Kidney capillary endothelial cell (primary cell): ENCODE measurements around the gene NDE1.

Source experiments
- DNase-seq: peaks from one replicate; pipeline ENCODE4 v3.0.0-alpha.2; 2018; ENCODE audit warnings: low spot score

The NDE1 gene

GRCh38 chr16:15769239-15769638 lies 119.2 kb downstream of the NDE1 start:
- DNase-seq, result no peak

- DNase-seq, result no peak
These were observed 120.1 kb downstream of the NDE1 start for GRCh38 chr16:15770107-15770506.

- DNase-seq, result no peak
These were observed 120.5 kb downstream of the NDE1 start for GRCh38 chr16:15770512-15770911.

DNA sequence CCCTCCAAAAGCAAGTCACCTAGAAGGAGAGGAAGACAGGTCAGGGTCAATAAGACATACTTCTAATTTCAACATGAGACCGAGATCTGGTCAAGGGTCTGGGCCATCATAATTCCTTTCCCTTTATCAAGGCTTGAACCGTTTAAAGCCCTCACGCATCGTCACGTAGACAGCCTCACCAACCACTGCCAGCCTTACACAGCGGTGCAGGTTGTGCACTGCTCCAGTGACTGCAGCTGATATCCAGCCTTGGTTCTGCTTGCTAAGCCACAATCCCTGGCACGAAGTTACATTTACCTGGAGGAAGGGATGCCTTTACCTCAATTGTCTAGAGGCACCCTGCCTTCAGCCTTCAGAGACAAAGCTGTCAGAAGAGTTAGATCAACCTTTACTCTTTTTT lies 121.6 kb downstream of the NDE1 start:
- no peak for DNase-seq

GRCh38 chr16:15772579-15773293 lies 122.7 kb downstream of the NDE1 start:
- no peak for DNase-seq

- no peak for DNase-seq
These were observed 123.9 kb downstream of the NDE1 start for GRCh38 chr16:15773968-15774367.

DNA sequence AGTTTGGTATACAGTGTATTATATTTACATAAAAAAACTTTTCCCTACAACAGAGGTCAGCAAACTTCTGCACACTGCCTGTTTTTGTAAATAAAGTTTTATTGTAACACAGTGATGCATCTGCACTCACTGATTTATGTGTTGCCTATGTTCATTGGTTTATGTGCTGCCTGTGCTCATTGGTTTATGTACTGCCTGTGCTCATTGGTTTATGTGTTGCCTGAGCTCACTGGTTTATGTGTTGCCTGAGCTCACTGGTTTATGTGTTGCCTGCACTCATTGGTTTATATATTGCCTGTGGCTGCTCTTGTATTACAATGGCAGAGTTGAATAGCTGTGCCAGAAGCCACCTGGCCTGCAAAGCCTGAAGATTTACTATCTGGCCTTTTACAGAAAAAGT lies 125.2 kb downstream of the NDE1 start:
- DNase-seq, result no peak

DNA sequence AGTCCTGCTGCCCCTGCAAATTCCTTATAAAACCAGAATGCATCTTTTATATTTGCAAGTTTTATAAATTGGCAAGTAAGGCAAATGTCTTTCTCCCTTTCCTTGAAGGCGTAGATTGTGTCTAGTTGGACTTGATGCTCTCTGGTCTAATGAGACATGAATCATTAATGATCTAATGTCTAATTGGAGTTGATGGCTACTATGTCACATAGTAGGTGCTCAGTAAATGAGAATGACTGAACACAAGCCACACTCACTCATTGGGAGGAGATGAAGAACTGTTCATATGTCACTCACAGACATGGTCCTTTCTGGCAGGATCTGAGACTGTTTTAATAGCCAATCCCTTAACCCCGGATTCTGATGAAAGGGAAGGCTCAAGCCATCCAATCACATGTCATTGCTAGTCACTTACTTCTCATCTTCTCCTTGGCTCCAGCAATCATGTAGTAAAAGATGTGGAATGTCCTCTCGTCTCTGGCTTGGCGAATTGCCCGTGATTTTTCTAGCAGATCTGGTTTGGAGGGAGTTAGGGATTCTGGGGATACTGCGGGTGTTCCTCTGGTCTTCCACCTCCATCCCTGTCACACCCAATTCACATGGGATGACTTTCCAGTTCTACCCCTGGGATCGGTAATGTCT lies 125.7 kb downstream of the NDE1 start:
- DNase-seq, result no peak
